Measurements from ENCODE around the gene SCYL1. TPM values are rescaled to one million over a fixed set of nuclear protein-coding genes. Genes with fewer than 3 reads are reported as not detected.

SCYL1 gene
- polyA plus RNA-seq, 12 donors: 34.0 to 60.9 (median 40.9) TPM; not detected in 1

DNA sequence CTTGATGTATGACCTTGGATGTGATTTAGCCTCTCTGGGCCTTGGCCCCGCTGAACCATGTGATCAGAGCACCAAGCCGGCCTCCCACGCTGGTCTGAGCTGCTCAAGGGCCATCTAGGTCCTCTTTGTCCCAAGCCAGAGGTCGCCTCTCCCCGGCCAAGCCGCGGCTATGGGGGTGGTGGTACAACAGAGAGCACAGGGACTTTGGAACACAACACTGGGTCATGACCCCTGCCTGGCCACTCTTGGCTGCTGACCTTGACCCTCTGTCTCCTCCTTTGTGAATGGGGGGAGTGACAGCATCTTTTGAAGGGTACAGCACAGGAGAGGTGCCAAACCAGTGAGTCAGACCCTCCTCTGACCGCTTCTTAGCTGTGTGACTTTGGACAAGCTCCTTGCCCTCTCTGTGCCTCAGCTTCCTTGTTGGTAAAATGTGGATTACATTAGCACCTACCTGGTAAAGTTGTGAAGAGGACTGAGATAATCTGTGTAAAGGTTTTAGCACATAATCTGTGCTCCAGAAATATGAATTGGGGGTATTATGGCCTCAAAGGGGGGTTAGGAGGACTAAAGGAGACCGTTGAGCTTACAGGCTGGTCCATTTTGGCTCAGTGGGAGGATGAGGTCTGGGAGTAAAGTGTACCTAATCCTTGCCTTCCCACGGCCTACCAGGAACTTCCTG is 4.7 kb downstream of the SCYL1 start:
- no peak for DNase-seq

DNA sequence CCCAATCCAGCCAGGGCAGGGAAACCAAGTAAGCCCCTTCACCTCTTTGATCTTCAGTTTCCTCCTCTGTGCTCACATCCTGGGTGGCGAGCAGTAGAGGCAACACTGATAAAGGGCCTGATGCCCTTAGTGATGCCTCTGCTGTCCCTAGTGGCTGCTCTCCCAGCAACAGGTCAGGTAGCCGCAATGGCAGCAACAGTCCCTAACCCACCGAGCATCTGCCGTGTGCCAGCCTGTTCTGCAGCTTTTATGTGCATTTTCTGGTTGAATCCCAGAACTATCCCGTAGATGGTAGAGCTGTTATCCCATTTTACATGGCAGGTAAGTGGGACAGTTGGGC is 5.2 kb downstream of the SCYL1 start:
- no peak for DNase-seq

DNA sequence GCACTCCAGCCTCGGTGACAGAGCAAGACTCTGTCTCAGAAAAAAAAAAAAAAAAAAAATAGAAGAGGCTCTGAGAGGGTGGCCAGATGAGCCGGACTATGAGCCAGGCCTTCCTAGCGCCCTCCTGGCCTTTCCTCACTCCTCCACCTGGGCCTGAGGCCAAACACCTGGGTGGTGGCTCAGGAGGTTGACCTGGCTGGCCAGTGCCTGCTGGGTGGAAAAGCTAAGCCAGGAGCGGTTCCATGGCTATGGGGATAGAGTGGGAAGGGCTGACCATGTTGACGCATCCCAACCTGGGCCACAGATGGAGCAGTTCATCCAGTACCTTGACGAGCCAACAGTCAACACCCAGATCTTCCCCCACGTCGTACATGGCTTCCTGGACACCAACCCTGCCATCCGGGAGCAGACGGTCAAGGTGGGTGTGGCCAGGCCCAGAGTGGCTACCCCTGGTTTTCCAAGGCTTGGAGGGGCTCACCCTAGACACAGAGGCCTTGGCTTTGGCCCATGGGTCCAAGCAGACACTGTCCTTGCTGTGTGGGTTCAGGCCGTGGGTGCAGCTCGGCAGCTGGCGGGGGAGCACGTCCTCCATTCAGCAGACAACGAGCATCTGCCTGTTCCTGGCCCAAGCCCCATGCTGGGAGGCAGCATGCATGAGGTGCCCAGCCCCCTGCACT is 7.6 kb downstream of the SCYL1 start:
- no peak for DNase-seq

DNA sequence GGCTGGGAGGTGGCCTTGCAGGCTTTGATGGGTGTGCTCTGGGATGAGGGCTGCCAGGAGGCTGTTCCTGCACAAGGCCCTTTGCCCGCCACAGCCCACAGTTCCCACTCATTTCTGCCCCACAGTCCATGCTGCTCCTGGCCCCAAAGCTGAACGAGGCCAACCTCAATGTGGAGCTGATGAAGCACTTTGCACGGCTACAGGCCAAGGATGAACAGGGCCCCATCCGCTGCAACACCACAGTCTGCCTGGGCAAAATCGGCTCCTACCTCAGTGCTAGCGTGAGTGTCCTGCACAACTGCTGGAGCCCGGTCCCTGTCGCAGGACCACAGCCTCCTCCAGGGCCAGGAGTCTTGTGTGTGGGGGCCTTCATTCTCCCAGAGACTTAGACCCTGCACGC is 10.2 kb downstream of the SCYL1 start:
- DNase-seq: no peak

DNA sequence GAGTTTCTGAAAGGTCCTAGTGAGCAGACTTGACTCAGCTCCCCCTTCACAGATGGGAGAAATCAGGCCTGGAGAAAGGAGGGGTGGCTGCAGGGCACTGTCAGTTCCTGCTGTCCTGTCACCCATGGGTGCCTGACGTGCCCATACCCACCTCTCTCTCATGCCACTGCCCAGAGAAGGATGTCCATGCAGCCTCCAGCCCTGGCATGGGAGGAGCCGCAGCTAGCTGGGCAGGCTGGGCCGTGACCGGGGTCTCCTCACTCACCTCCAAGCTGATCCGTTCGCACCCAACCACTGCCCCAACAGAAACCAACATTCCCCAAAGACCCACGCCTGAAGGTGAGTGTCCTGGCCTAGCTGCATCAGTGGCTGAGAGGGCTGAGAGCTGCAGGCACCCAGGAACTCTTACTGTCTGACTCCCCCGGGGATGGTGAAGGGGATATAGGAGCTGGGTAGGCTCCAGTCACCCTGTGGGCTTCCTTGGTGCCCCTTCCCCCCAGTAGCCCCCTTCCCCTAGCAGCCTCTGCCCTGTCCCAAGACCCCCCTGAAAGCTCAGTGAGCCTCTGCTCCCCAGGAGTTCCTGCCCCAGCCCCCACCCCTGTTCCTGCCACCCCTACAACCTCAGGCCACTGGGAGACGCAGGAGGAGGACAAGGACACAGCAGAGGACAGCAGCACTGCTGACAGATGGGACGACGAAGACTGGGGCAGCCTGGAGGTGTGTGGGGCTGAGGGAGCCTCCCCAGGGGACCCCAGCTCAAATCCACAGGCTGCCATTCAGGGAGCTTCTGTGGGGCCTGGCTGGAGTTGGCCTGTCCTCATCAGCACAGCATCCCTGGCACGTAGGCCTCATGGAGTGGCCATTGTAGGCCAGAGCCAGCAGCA is 11.8 kb downstream of the SCYL1 start:
- DNase-seq: no peak

DNA sequence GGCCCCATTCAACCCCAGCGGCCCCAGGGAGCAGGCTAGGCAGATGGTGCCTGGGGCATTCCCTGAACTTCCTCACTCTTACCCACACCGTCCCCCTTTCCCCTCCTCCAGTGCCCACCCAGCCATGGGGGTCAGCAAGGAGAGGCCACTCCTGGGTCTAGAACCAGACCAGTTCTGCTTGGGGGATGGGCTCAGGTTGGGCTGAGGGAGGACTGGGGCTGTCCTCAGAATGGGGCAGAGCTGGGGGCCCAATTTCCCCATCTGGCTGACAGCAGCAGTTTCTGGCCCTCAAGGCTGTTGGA is 12.4 kb downstream of the SCYL1 start:
- no peak for DNase-seq

DNA sequence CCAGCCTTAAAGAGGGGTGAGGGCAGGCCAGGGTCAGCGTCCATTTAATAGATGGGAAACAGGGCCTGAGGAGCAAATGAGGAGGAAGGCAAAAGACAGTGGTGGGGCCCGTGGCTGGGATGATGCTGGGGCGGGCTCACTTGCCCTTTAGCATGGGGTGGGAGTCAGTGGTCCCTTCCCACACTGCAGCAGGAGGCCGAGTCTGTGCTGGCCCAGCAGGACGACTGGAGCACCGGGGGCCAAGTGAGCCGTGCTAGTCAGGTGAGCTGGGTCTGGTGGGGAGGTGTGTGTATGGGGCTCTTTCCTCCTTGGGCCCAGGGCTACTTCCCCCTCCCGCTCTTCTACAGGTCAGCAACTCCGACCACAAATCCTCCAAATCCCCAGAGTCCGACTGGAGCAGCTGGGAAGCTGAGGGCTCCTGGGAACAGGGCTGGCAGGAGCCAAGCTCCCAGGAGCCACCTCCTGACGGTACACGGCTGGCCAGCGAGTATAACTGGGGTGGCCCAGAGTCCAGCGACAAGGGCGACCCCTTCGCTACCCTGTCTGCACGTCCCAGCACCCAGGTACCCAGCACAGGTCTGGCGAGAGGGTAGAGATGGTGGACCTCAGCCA is 12.8 kb downstream of the SCYL1 start:
- DNase-seq: no peak

DNA sequence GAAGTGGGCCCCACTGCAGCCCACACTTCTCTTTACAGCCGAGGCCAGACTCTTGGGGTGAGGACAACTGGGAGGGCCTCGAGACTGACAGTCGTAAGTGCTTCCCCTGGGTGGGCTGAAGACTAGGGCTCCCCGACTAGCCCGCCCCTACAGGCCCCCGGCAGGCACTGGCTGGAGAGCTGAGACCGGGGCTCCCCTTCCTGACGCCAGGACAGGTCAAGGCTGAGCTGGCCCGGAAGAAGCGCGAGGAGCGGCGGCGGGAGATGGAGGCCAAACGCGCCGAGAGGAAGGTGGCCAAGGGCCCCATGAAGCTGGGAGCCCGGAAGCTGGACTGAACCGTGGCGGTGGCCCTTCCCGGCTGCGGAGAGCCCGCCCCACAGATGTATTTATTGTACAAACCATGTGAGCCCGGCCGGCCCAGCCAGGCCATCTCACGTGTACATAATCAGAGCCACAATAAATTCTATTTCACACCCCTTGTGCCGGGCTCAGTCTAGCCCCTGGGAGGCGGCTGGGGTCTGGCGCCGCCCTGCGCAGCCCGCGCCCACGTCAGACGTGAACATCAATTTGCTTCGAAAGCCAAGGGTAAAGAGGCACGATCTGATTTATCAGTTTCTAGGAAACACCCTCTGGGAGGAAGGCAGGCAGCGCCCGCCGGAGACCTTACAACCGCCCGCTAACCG is 13.5 kb downstream of the SCYL1 start:
- no peak for DNase-seq

DNA sequence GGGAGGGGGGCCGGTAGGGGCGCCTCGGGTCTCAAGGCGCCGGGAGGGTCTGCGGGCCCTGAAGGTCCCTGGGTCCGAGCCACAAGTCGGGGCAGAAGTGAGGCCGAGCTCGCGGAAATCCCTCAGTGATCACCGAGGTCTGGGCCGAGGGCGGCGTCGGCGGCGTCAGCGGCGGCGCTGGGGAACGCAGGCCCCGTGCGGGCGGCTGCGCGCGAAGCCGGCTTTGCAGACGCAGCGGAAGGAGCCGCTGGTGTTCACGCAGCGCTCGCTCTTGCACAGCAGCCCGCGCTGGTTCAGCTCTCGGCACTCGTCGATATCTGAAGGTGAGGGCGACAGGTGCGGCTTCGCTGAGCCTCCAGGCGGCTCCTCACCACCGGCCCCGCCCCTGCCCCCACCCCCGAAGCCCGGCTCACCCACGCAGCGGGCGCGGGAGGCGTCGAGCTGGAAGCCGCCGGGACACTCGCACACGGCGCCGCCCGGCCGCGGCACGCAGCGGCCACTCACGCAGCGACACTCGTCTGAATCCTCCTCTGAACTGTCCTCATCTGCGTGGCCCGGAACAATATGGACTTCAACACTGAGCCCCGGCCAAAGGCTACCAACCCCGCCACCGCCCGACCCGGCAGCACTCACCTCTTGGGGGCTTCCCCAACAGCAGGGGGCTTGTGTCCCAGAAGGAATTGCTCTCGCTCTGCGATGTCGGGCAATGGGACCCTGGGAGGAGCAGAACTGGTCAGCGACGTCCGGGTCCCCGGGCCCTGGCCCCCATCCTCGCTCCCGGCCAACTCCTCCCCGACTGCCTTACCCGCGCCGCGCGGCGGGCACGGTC is 14.2 kb downstream of the SCYL1 start:
- DNase-seq: no peak

DNA sequence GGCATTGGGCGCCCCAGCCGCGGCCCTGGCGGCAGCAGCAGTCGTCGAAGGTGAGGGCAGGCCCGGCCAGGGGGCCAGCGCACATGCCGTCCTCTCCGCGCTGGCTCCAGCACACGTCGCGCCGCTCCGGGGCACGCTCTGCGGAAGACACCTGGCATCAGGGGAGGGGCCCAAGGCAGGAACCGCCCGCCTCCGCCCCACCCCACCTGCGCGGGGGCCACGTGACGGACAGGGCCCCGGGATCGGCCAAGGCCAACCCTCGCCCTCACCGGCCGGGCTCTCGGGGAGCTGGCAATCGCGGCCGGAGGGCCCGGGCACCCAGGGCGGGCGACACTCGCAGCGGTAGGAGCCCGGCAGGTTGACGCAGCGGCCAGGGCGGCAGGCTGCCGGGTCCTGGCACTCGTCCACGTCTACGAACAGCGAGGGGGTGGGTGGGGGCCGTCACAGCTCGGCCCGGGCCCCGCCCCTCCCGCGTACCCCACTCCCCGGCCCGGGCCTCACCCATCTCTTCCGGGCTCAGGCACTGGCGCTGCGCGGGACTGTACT is 14.9 kb downstream of the SCYL1 start:
- no peak for DNase-seq

- DNase-seq: peak; percentile 88
Measured at GRCh38 chr11:65540290-65541092, 15.6 kb downstream of the SCYL1 start.

DNA sequence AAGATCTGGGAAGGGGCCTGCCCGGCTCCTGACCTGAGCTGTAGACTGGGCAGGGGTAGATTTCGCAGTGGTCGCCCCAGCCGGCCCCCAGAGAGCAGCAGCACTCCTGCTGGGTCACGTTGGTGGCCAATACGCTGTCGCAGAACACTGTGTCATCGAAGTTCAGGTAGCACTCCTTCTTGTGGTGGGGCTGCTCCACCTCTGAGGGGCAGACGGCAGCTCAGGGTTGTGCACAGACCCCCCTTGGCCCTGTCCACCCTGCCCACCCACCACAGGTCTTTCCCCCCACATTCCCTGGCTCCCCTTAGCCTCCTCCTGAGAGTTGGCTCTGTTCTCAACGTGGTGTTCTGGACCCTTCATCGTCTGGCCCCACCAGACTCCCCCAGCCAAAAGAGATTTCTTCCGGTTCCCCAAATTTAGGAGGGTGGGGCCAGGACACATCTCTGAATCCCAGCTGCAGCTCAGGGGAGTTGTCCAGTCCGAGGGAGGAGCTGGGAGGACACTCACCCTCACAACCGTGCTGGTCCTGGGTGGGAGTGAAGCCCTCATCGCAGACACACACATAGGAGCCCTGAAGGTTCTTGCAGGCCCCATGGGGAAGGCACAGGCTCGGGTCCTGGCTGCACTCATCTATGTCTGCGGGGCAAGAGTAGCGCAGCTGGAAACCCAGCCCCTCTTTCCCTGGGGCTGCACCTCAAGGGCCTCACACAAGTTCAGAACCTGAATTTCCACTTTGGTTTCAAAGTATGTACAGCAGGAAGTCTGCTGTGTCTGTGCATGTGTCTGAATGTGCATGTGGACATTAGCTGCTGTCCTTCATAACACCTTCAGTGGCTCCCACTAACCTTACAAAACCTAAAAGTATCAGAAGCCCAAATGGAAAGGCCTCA is 16.5 kb downstream of the SCYL1 start:
- DNase-seq: no peak

DNA sequence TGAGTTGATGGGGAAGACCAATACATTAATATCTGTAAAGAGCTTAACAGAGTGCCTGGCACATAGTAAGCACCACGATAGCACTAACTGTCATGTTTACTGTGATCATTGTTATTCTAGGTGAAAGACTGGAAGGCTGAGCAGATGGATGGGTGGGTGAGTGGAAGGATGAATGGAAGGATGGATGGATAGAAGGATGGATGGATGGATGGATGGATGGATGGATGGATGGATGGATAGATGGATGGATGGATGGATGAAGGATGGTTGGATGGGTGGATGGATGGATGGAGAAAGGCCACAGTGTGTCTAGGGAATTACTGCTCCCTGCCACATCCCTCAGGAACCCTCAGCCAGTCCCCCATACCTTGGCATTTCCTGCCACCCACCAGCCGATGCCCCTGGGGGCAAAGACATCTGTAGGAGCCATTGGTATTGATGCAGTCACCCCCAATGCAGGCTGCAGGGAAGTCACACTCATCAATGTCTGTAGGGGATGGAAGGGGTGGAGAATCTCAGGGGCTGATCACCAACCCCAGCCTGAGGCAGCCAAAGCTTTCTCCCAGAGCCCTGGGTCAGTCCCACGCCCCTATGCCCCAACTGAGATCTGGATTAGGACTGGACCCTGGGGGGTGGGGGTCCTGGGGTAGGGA is 18.0 kb downstream of the SCYL1 start:
- no peak for DNase-seq

DNA sequence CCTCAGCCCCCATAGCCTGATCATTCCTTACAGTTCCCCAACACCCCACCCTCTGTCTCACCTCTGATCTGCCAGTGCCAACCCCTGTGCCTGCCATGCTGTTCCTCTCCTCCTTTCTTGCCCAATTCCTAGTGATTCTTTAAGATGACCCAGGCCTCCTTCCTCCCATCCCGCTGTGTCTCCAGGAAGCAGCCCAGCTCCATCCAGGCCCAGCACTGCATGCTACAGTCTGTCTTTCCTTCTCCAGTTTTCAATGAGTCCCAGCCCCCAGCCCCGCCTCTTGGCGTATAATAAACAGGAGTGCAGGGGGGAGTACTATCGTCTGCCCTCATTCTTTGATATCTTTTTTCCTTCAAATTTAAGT is 21.0 kb downstream of the SCYL1 start:
- DNase-seq: no peak

- no peak for DNase-seq
Measured at GRCh38 chr11:65546217-65546958, 21.5 kb downstream of the SCYL1 start.

GRCh38 chr11:65547446-65548125 is 22.7 kb downstream of the SCYL1 start:
- no peak for DNase-seq

GRCh38 chr11:65548395-65548794 is 23.5 kb downstream of the SCYL1 start:
- no peak for DNase-seq
